Nephron (organoid): ENCODE data around the gene ZBTB14.

ENCODE experiments used
- H3K27ac Mint-ChIP-seq, 3 experiments: 2 replicates each; pipeline ENCODE4 v1.8.0; 2020; ENCODE audit warnings: mixed read lengths in 3 of 3, mild to moderate bottlenecking in 2 of 3, moderate library complexity in 1 of 3
- H3K27me3 Mint-ChIP-seq: 2 replicates; pipeline ENCODE4 v1.8.0; 2021; ENCODE audit warnings: low read depth, mild to moderate bottlenecking, moderate library complexity, mixed read lengths
- H3K36me3 Mint-ChIP-seq: 2 replicates; pipeline ENCODE4 v1.8.0; 2020; ENCODE audit warnings: low read depth, mixed read lengths
- H3K4me1 Mint-ChIP-seq: 2 replicates; pipeline ENCODE4 v1.8.0; 2020; ENCODE audit warnings: mixed read lengths
- H3K4me3 Mint-ChIP-seq, 3 experiments: 2 replicates each; pipeline ENCODE4 v1.8.0; 2020; ENCODE audit warnings: mild to moderate bottlenecking in 3 of 3, mixed read lengths in 3 of 3, moderate library complexity in 2 of 3
- H3K9me3 Mint-ChIP-seq: 2 replicates; pipeline ENCODE4 v1.8.0; 2020; ENCODE audit warnings: mixed read lengths
- TF ChIP-seq, protein P1 (sequence below), 3 experiments: fragments of 200-600 bp; sonication (generic); IDR thresholded peaks; one replicate each; pipeline ENCODE4 v1.5.0; 2021; ENCODE audit warnings: antibody characterized with exemption in 3 of 3; ENCODE audit not compliant: unreplicated experiment in 3 of 3

Gene ZBTB14

DNA sequence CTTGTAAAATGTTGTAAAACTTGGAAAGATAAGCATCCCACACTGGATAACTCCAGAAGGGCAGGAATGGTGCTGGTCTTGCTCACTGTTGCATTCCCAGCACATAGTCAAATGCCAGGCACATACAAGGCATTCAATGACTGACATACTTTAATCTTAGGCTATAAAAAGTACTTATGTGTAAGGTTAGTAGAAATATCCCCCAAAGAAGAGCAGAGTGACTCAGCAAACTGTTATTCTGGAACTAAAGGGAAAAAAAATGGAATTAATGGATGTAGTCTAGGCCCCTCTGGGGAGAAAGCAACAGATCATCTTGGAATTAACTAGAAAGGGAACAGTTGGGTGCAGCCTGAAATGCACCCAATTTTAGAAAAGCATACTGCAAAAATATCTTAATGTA, 9.0 kb downstream of the ZBTB14 start:
- Mint-ChIP-seq H3K36me3 (peaks cover 20% of the 10 kb centered on the region), H3K4me1 (peaks cover 41% of the 10 kb centered on the region), H3K27me3 (no peaks in the 10 kb centered on the region), H3K9me3 (no peaks in the 10 kb centered on the region), H3K4me3 (no peak overlapping the region), H3K27ac (no peak overlapping the region)
- TF ChIP-seq, protein P1, sequence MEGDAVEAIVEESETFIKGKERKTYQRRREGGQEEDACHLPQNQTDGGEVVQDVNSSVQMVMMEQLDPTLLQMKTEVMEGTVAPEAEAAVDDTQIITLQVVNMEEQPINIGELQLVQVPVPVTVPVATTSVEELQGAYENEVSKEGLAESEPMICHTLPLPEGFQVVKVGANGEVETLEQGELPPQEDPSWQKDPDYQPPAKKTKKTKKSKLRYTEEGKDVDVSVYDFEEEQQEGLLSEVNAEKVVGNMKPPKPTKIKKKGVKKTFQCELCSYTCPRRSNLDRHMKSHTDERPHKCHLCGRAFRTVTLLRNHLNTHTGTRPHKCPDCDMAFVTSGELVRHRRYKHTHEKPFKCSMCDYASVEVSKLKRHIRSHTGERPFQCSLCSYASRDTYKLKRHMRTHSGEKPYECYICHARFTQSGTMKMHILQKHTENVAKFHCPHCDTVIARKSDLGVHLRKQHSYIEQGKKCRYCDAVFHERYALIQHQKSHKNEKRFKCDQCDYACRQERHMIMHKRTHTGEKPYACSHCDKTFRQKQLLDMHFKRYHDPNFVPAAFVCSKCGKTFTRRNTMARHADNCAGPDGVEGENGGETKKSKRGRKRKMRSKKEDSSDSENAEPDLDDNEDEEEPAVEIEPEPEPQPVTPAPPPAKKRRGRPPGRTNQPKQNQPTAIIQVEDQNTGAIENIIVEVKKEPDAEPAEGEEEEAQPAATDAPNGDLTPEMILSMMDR (IDR thresholded peaks at IDR 0.05; ENCODE audit: unreplicated experiment in 3 of 3) = no peak

DNA sequence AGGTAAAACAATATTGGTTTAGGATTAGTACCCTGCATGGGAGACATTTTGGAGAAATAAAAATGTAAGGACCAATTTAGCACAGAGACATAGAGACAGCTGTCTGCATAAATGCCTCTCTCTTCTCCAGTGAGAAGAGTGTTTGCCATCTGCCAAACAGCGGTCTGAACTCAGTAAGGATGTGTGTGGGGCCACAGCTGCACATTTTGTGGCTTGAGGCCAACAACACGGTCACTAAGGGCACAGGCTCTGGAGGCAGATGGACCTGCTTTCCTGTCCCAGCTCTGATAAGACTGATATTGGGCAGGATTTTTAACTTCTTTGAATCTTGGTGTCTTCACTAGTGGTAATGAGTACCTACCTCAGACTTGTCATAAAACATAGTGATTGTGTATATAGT, 10.2 kb downstream of the ZBTB14 start:
- Mint-ChIP-seq H3K36me3 (peaks cover 10% of the 10 kb centered on the region), H3K27ac (peak overlapping the region in 1 of 3 experiments; percentile 47), H3K4me3 (no peak overlapping the region), H3K27me3 (no peaks in the 10 kb centered on the region), H3K9me3 (peaks cover 5% of the 10 kb centered on the region), H3K4me1 (peaks cover 46% of the 10 kb centered on the region)
- TF ChIP-seq, protein P1 (IDR thresholded peaks at IDR 0.05; ENCODE audit: unreplicated experiment in 3 of 3) = no peak

DNA sequence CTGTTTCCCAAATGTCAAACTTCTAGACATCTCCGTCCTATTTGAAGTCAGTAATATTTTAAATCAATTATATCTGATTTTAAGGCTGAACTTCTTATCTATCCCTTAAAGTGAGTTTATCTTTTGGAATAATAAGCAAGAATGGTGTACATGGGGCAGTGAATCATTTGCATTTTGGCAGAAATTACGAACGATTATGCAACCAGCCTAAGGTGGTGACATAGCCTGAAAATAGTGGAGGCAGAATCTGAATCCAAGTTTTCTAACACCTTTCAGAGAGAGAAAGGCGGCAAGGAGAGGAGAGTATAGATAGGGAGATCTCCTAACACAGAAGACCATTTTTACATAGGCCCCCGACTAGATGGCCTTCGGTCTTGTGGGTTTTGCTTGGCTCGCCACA, 10.7 kb downstream of the ZBTB14 start:
- Mint-ChIP-seq H3K27ac (peak overlapping the region in 1 of 3 experiments; percentile 47), H3K9me3 (peaks cover 5% of the 10 kb centered on the region), H3K4me1 (peaks cover 46% of the 10 kb centered on the region), H3K4me3 (no peak overlapping the region), H3K27me3 (no peaks in the 10 kb centered on the region), H3K36me3 (peaks cover 10% of the 10 kb centered on the region)
- TF ChIP-seq, protein P1 (IDR thresholded peaks at IDR 0.05; ENCODE audit: unreplicated experiment in 3 of 3) = no peak

DNA sequence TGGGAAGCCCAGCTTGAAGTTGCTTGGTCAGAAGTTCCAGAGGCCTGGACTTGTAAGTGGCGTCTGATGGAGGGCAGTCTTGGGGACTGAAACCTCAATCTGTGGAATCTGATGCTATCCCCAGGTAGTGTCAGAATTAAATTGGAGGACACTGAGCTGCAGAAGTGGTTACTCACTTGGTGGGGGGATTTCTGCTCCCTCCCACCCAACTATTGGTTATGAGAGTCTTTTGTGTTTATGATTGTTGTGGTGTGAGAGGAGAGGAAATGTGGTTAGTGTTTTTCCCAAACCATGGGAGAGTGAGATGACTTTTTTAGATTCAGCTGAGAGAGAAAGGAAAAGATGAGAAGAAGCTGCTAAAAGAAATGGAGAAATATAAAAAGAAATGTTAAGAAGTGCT, 12.8 kb downstream of the ZBTB14 start:
- peaks cover 5% of the 10 kb centered on the region for H3K9me3 Mint-ChIP-seq
- H3K4me1 Mint-ChIP-seq = peaks cover 38% of the 10 kb centered on the region
- no peaks in the 10 kb centered on the region for H3K27me3 Mint-ChIP-seq
- H3K36me3 Mint-ChIP-seq = peaks cover 4% of the 10 kb centered on the region
- TF ChIP-seq, protein P1 (IDR thresholded peaks at IDR 0.05; ENCODE audit: unreplicated experiment in 3 of 3) = no peak
- no peak overlapping the region for H3K27ac Mint-ChIP-seq
- H3K4me3 Mint-ChIP-seq = no peak overlapping the region

DNA sequence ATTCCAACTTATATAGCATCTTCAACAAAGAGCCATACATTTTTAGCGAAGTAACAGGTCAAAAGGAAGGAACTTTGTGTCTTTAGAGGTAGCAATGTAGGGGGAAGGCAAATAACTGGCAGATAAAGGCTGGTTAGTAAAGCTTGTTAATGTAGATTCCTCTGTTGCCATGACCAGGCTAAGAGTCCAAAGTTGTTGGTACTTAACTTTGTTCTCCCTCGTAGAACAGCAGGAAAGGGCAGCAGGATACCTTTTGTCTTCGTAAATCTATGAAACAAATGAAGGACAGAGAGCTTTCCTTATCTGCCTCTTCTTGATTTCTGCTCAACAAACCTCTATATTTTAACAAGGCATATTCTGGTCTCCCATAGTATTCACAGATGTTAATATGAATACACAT, 18.6 kb downstream of the ZBTB14 start:
- H3K27ac Mint-ChIP-seq = no peak overlapping the region
- peaks cover 5% of the 10 kb centered on the region for H3K4me1 Mint-ChIP-seq
- H3K27me3 Mint-ChIP-seq = no peaks in the 10 kb centered on the region
- H3K36me3 Mint-ChIP-seq = no peaks in the 10 kb centered on the region
- no peak overlapping the region for H3K4me3 Mint-ChIP-seq
- H3K9me3 Mint-ChIP-seq = peaks cover 7% of the 10 kb centered on the region
- TF ChIP-seq, protein P1 (IDR thresholded peaks at IDR 0.05; ENCODE audit: unreplicated experiment in 3 of 3) = no peak

DNA sequence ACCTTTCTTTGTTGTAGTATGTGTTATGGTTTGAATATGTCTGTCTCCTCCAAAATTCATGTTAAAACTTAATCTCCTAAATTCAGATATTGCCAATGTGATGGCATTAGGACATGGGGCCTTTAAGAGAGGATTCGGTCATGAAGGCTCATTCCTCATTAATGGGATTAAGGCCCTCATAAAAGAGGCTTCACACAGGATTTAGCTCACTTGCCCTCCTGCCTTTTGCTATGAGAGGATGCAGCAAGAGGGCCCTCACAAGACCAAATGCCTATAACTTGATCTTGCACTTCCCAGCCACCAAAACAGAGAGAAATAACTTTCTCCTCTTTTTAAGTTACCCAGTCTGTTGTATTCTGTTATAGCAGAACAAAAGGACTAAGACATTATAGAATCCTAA, 19.7 kb downstream of the ZBTB14 start:
- Mint-ChIP-seq H3K27ac (no peak overlapping the region), H3K4me3 (no peak overlapping the region), H3K9me3 (peaks cover 8% of the 10 kb centered on the region), H3K36me3 (no peaks in the 10 kb centered on the region), H3K4me1 (peaks cover 4% of the 10 kb centered on the region), H3K27me3 (no peaks in the 10 kb centered on the region)
- TF ChIP-seq, protein P1 (IDR thresholded peaks at IDR 0.05; ENCODE audit: unreplicated experiment in 3 of 3) = no peak
